GM19463 (cell line): Measurements from ENCODE around the gene TRDN.
"Not testable (repeated sequence)": the region's sequence is repeated elsewhere in the genome, so short reads cannot be mapped to it uniquely, and the experiment has no call there.

Experiments used
- ATAC-seq: cut with Tn5 transposase; IDR thresholded peaks from one replicate; pipeline ENCODE4 v1.9.1; 2021; ENCODE audit warnings: mild to moderate bottlenecking, moderate library complexity; ENCODE audit not compliant: unreplicated experiment

The TRDN gene

DNA sequence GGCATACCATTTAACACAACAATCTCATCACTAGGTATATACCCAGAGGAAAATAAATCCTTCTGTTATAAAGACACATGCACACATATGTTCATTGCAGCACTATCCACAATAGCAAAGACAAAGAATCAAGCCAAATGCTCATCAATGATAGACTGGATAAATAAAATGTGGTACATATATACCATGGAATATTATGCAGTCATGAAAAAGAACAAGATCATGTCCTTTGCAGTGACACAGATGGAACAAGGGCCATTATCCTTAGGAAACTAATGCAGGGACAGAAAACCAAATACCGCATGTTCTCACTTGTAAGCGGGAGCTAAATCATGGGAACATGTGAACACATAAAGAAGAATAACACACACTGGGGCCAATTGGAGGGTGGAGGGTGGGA is 322.3 kb downstream of the TRDN start:
- not testable (repeated sequence) for ATAC-seq

DNA sequence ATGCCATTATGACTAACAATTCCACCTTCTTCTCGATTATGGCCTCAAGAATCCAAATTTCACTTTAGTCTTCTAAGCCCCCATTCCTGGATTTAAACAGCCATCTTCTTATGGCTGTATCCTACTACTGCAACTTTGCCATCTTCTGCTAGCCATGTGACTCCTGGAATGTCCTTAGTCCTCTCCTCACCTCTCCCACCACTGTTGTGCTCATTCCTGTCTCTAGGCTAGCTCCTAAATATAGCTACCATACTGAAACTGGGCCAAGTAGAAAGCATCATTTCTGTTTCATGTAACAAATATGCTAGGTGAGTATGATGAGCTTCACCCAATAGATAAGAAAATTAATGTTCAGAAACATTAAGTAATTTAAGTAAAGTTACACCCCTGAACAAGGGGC is 327.6 kb downstream of the TRDN start:
- no peak for ATAC-seq

DNA sequence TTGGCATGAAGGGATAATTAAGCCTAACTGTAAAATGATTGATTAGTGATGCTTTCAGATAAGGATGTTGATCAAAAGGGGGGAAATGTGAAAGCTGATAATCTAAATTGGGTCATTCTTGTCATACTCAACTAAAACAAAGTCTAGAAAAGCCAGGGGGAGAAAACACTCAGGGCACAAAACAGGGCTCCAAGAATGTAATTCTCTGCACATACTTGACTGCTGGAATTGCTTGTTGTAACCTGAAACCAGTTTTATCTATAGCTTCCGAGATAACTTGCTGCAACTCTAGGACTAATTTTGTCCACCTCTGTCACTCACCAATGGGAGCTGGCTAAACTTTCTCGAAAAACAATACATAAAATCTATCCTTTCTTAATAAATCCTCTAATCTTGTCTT is 330.4 kb downstream of the TRDN start:
- no peak for ATAC-seq

DNA sequence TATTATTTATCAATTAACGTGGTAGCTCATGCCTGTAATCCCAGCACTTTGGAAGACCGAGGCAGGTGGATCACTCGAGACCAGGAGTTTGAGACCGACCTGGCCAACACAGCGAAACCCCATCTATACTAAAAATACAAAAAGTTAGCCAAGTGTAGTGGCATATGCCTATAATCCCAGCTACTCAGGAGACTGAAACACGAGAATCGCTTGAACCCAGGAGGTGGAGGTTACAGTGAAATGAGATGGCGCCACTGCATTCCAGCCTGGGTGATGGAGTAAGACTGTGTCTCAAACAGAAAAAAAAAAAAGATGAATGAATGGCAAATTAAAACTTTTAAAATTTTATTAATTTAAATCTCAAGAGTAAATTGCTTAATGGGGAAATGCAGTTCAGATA is 341.1 kb downstream of the TRDN start:
- no peak for ATAC-seq

DNA sequence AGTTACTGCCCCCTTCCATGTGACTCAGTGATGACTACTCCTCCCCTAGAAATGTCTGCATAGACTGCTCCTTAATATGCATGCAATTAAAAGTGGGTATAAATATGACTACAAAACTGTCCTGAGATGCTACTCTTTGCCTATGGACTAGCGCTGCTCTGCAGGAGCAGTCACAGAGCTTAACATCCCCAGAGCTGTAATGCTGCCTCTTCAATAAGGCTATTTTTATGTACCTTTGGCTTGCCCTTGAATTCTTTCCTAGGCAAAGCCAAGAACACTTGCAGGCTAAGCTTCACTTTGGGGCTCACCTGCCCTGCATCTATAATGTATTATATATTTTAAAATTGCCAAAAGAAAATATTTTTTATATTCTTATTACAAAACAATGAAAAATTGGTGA is 341.6 kb downstream of the TRDN start:
- no peak for ATAC-seq

DNA sequence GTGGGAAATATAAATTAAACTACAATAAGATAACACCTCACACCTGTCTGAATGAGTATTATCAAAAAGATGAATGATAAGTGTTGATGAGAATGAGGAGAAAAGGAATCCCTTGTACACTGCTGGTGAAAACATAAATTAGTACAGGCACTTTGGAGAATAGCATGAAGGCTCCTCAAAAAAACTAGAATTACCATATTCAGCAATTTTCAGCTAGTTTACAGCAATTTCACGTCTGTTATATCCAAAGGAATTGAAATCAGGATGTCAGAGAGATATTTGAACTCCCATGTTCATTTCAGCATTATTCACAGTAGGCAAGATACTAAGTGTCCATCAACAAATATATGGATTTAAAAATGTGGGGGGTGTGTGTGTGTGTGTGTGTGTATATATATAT is 348.1 kb downstream of the TRDN start:
- ATAC-seq = no peak

DNA sequence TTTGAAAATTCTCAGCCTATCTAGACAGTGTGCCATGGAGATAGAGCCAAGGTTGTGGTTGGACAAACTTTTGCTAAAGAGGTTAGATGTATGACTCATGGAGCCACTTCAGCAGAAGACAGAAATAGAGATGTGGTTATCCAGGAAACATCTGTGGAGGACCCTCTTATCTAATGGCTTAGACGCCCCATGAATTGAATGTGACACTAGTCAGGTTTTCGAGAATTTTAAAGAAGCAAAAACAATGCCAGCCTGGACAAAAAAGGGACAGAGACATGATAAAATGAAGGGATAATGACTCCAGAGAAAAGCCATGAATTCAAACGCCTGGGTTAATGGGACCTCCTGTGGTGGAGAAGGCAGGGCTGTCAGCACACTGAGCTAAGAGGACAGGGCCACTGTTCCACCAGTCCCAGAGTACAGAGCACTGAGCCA is 360.2 kb downstream of the TRDN start:
- ATAC-seq = no peak

DNA sequence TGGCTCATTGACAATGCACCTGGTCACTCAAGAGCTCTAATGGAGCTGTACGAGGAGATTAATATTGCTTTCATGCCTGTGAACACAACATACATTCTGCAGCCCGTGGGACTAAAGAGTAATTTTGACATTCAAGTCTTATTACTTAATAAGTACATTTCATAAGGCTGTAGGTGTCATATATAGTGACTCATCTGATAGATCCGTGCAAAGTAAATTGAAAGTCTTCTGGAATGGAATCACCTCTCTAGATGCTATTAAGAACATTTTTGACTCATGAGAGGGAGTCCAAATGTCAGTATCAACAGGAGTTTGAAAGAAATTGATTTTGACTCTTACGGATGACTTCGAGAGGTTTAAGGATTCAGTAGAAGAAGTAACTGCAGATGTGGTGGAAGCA is 372.8 kb downstream of the TRDN start:
- no peak for ATAC-seq

DNA sequence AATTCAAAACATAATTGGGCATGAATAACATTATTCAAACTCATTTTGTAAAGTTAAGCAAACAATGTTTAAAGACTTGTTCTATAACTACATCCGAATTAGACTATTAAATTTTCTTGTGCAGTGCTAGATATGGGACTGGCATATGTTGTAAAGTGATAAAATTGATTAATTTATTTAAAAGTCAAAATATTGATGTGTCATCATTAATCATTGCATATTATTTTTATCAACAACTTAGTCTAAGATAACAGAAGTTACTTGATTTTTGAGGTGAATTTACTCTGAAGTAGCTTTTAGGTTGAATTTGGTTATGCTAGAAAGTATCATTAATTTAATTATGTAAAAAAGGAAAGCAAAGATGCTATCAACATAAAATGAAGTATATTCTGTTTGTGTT is 396.1 kb downstream of the TRDN start:
- no peak for ATAC-seq

DNA sequence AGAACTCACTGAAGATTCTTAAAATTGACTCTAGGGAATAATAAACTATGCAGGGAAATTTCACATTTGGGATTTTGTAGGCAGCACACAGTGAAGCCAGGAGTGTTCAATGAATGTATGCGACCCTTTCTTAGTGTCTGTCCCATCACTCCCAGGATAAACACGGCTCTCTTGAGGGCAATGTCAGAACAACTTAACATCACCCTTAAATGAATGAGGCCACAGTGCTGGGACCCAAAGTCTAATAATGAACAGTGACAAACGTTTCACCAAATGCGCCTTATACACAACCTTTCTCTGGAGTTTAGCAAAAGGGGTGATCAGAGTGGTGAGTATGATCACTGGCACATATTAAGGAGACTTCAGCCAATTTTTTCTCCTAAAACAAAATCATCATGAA is 403.4 kb downstream of the TRDN start:
- ATAC-seq = no peak

DNA sequence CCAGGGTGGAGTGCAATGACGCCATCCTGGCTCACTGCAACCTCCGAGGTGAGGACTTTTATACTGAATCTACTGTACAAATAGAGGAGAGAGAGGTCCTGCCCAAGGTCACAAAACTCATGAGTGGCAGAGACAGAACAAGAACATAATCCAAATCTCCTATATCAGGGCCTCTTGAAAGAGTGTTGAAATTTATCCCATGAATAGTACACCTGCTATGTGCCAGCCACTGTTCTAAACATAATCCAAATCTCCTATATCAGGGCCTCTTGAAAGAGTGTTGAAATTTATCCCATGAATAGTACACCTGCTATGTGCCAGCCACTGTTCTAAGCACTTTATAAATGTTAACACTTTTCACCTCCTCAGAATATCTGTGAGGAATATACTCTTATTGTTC is 409.0 kb downstream of the TRDN start:
- ATAC-seq = not testable (repeated sequence)

DNA sequence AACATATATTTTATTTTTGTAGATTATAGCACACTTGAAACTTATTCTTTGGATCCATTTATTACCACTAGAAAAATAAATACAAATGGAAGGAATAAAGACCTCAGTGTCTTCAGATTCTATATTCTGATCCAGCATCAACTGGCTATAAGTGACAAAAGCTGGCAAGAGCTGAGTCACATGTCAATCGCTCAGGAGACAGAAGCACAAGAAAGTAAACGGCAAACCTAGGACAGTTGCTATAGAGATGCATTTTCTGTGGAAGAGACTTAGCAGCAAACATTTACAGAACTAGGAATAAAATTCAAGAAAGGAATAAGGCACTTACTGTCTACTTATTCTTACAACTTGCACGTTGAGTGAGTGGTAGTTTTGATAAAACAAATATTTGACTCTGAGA is 410.4 kb downstream of the TRDN start:
- ATAC-seq = no peak

DNA sequence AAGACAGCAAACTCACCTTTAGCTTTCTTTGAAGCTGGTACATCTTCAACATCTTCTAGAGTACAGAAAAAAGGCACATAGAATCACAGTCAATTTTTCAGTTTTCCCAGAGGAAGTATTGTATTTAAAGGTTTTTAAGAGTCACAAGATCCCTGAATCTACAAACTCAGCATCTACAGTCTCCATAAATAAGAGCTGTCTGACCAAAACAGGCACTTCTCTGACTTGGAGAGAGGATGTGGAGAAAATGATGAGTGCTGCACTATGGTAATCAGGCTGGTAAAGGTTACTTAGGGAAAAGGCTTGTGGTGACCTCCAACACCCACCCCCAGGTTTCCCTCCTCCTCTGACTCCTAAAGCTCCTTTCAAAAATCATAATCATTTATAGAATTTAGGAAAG is 412.7 kb downstream of the TRDN start:
- ATAC-seq = no peak

DNA sequence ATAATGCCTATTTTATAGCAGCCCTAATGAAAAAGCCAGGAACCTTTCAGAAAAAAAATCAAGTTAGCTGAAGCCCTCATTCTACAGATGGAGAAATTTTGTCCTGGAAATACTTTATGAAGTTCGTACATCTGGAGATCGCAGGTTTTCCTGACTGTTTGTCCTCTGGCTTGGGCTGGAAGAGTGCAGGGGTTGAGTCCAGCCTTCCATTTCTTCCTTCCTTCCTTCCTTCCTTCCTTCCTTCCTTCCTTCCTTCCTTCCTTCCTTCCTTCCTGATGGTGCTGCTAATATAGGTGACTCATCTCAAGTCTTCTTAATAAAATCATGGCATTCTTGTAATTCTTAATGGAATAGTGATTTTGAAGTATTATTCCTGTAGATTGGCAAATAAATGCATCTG is 413.3 kb downstream of the TRDN start:
- no peak for ATAC-seq

DNA sequence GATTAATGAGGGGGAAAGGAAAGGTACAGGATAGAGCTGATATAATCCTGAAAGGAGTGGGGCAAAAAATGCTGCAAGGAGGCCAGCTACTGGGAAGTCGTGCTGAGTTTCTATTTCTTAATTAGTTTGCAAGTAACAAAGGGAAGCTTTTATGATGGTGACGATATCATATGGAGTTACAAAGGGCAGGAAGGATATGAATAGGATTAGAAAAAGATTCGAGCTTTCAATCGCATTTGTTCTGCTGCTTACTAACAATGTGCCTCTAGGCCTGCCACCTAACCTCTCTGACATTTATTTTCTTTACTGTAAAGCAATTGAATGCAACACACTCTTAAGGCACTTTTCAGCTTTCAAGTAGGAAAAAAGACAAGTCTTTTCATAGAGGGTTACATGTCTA is 421.5 kb downstream of the TRDN start:
- ATAC-seq = no peak

DNA sequence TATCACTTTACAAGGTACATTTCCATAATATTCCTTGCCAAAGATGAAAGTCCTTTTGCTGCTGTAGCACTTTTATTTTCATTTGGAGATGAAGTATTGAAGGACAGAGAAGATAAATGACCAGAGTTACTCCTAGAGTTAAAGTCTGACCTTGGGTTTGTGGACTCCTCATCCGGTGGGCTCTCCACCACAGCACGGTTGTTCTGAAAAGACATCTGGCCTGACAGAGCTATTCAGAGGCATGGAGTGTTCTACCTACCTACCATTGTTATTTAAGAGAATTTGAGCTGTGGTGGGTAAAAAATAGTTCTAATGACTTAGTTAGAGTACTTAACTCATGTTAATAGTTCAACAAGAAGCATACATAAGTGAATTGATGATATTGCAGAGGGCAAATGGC is 422.3 kb downstream of the TRDN start:
- ATAC-seq = no peak

DNA sequence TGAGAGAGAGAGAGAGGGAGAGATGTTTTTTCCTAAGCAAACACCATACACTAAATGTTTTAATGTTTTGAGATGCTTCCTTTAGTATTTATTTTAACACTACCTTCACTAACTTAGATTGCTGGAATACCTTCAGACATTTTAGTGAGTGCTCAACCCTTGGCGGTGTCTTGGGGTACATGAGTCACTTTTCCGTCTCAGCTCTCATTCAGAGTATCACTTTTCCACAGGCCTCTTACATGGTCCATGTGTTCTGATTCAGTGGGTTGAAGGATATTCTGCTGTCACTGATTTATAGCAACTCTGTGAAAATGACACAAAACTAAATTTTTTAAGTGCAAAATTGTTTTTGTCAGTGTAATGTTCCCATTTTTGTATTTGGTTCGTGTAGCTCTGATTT is 422.8 kb downstream of the TRDN start:
- no peak for ATAC-seq

DNA sequence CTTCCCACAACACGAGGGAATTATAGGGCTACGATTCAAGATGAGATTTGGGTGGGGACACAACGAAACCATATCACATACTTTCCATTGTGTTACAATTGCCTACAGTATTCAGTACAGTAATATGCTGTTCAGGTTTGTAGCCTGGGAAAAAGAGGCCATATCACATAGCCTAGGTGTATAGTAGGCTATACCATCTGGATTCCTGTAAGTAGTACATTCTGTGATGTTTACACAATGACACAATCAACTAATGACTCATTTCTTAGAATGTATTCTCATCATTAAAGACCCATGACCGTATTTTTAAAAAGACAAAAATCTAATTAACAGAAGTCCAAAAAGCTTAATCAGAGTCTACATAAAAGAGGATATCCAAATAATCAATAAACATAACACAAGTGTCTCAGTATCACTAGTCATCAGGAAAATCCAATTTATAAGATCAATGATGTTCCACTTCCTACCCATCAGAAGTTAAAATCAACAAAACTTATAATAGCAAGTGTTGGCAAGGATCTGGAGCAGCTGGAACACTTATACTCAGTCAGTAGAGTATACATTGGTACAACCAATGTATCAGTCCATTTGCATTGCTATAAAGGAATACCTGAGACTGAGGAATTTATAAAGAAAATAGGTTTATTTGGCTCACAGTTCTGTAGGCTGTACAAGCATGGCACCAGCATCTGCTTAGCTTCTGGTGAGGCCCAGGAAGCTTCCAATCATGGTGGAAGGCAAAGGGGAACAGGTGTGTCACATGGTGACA is 424.8 kb downstream of the TRDN start:
- ATAC-seq = no peak

DNA sequence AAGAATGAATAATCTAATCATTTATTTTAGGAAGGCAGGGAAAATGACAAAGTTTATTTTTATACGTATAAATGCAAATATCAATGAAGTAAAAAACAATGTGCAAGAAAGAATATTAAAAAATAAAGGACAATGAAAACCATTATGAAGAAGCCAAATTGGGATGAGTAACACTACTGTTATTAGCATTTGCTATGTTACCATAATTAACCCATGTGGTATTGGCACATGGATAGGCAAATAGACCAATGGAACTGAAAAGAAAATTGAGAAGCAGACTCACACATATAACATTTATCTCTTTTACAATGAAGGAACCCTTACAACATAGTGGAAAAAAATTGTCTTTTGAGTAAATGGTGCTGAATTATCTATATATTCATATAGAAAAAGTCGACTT is 426.1 kb downstream of the TRDN start:
- ATAC-seq = no peak

DNA sequence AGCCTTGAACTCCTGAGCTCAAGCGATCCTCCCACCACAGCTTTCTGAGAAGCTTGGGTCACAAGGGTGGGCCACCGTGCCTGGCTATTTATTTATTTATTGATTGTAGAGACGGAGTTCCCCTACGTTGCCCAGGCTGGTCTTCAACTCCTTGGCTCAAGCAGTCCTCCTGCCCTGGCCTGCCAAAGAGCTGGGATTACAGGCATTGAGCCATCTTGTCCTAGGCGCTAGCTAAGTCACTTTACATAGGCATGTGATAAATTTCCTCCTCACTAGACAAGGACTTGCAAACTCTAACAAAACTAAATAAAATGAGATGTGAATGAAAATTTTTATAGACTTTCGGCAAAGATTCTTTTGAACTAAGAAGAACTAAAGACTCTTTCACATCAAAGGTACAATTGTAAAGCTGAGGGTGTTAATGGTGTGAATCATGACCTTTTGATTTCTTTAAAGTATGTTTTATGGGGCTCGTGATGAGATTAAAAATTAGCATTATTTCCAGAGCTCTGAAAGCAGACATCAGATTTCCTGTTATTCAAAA is 428.7 kb downstream of the TRDN start:
- no peak for ATAC-seq

DNA sequence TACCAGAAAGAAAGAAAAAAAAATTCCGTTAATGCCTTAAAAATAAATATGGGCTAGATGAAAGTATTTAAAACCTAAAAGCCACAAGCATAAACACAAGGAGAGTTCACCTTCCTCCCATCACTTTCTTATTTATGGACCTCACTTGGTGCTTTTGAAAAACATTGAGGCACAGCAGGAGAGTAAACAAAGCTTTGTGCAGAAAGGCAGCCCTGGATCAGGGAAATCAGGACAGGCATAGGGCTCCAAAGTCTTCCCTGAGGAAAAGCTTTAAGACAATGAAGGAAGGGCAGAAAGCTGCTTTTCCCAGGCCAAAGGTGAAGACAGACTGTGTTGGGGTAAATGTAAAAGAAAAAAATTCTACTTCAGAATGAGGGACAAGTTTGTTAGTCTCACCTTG is 432.8 kb downstream of the TRDN start:
- no peak for ATAC-seq

DNA sequence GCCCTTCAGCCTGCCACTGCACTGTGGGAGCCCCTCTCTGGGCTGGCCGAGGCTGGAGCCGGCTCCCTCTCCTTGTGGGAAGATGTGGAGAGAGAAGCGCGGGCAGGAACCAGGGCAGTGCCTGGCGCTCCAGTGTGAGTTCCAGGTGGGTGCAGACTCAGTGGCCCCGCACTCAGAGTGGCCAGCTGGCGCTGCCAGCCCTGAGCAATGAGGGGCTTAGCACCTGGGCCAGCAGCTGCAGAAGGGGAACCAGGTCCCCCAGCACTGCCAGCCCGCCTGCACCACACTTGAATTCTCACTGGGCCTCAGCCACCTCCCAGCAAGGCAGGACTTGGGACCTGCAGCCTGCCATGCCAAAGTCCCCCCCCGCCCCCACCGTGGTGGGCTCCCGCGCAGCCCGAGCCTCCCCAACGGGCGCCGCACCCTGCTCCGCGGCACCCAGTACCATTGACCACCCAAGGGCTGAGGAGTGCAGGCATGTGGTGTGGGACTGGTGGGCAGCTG is 434.8 kb downstream of the TRDN start:
- ATAC-seq = no peak

DNA sequence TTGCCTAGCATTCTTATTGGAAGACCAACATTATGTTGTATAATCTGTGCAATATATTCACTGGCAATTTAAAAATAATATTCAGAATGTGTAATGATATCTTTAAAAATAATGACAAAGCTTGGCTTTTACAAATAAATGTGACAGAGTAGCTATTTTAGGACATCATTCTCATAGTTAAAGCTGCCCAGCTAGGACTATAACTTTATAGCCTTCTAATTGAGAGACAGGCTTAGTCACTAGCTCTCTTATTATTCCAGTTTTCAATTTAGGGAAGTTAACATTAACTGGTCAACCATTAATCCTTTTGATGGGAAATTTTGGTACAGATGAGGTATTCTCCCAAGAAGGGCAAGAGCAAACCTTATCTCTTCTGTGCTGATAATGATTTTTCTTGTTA is 443.5 kb downstream of the TRDN start:
- no peak for ATAC-seq
